H9 (cell line): Measurements from ENCODE around the gene HERC3. TPM values are rescaled to one million over a fixed set of nuclear protein-coding genes. Genes with fewer than 3 reads are reported as not detected.

Experiments
- DNase-seq: peaks from one replicate; pipeline ENCODE4 v3.0.0-alpha.2; 2017
- H2AFZ ChIP-seq: one replicate; pipeline ENCODE4 v1.6.1; 2013; ENCODE audit warnings: mild to moderate bottlenecking, low read length, control low read depth, moderate library complexity
- H2AK5ac ChIP-seq: 2 replicates; pipeline ENCODE4 v1.6.1; 2013; ENCODE audit warnings: low read length, control low read depth, mixed read lengths; ENCODE audit not compliant: insufficient read length
- H2BK120ac ChIP-seq: one replicate; pipeline ENCODE4 v1.6.1; 2013; ENCODE audit warnings: low read depth, mild to moderate bottlenecking, low read length, control low read depth, inconsistent platforms; ENCODE audit not compliant: poor library complexity, severe bottlenecking
- H2BK12ac ChIP-seq: 2 replicates; pipeline ENCODE4 v1.6.1; 2013; ENCODE audit warnings: low read length, control low read depth, mixed read lengths, low read depth; ENCODE audit not compliant: insufficient read length
- H2BK15ac ChIP-seq: 2 replicates; pipeline ENCODE4 v1.6.1; 2013; ENCODE audit warnings: low read depth, low read length, control low read depth
- H2BK20ac ChIP-seq: one replicate; pipeline ENCODE4 v1.6.1; 2013; ENCODE audit warnings: low read depth, mild to moderate bottlenecking, low read length, control low read depth, inconsistent platforms; ENCODE audit not compliant: poor library complexity, severe bottlenecking
- H2BK5ac ChIP-seq: 2 replicates; pipeline ENCODE4 v1.6.1; 2013; ENCODE audit warnings: low read length, control low read depth, mixed read lengths; ENCODE audit not compliant: insufficient read length
- H3K14ac ChIP-seq: 2 replicates; pipeline ENCODE4 v1.6.1; 2013; ENCODE audit warnings: low read length, control low read depth; ENCODE audit not compliant: insufficient read depth
- H3K18ac ChIP-seq: 2 replicates; pipeline ENCODE4 v1.6.1; 2013; ENCODE audit warnings: low read depth, mild to moderate bottlenecking, mixed read lengths, low read length, control low read depth; ENCODE audit not compliant: insufficient read length
- H3K23ac ChIP-seq: 2 replicates; pipeline ENCODE4 v1.6.1; 2013; ENCODE audit warnings: low read length, control low read depth, mixed read lengths, low read depth; ENCODE audit not compliant: insufficient read length
- H3K23me2 ChIP-seq: 2 replicates; pipeline ENCODE4 v1.6.1; 2013; ENCODE audit warnings: low read depth, mild to moderate bottlenecking, mixed read lengths, low read length, control low read depth; ENCODE audit not compliant: insufficient read length, poor library complexity, severe bottlenecking
- H3K27ac ChIP-seq: 2 replicates; pipeline ENCODE4 v1.5.1; 2013; ENCODE audit warnings: low read length, control low read depth, mixed read lengths, low read depth; ENCODE audit not compliant: insufficient read length
- H3K27me3 ChIP-seq: 2 replicates; pipeline ENCODE4 v1.6.1; 2013; ENCODE audit warnings: low read length, control low read depth, inconsistent platforms; ENCODE audit not compliant: insufficient read depth
- H3K4ac ChIP-seq: 2 replicates; pipeline ENCODE4 v1.6.1; 2013; ENCODE audit warnings: low read depth, mild to moderate bottlenecking, control low read depth, inconsistent platforms, low read length, moderate library complexity
- H3K4me1 ChIP-seq: 2 replicates; pipeline ENCODE4 v1.6.1; 2013; ENCODE audit warnings: low read length, control low read depth, inconsistent platforms; ENCODE audit not compliant: insufficient read depth
- H3K4me2 ChIP-seq: 2 replicates; pipeline ENCODE4 v1.6.1; 2013; ENCODE audit warnings: low read length, control low read depth, mixed read lengths; ENCODE audit not compliant: insufficient read length, insufficient read depth
- H3K56ac ChIP-seq: 2 replicates; pipeline ENCODE4 v1.6.1; 2013; ENCODE audit warnings: low read depth, mild to moderate bottlenecking, mixed read lengths, low read length, control low read depth; ENCODE audit not compliant: insufficient read length
- H3K79me1 ChIP-seq: 2 replicates; pipeline ENCODE4 v1.6.1; 2013; ENCODE audit warnings: low read depth, mild to moderate bottlenecking, moderate library complexity, low read length, control low read depth, inconsistent platforms; ENCODE audit not compliant: insufficient read depth, poor library complexity, severe bottlenecking
- H3K79me2 ChIP-seq: 2 replicates; pipeline ENCODE4 v1.6.1; 2013; ENCODE audit warnings: low read length, control low read depth, inconsistent platforms; ENCODE audit not compliant: insufficient read depth
- H3K9ac ChIP-seq: 2 replicates; pipeline ENCODE4 v1.6.1; 2013; ENCODE audit warnings: low read length, control low read depth, mixed read lengths; ENCODE audit not compliant: insufficient read length; ENCODE audit errors: extremely low read depth
- H3K9me3 ChIP-seq: one replicate; pipeline ENCODE4 v1.6.1; 2013; ENCODE audit warnings: low read depth, low read length, inconsistent platforms; ENCODE audit not compliant: control insufficient read depth
- H3T11ph ChIP-seq: one replicate; pipeline ENCODE4 v1.6.1; 2013; ENCODE audit warnings: mild to moderate bottlenecking, low read length, control low read depth, inconsistent platforms
- H4K20me1 ChIP-seq: one replicate; pipeline ENCODE4 v1.6.1; 2013; ENCODE audit not compliant: control insufficient read depth, insufficient read length, insufficient read depth
- H4K5ac ChIP-seq: 2 replicates; pipeline ENCODE4 v1.6.1; 2013; ENCODE audit warnings: low read depth, mild to moderate bottlenecking, mixed read lengths, low read length, control low read depth; ENCODE audit not compliant: insufficient read length
- H4K8ac ChIP-seq: replicated peaks from 2 replicates; pipeline ENCODE4 v1.6.1; 2013; ENCODE audit warnings: low read length, control low read depth, mixed read lengths, low read depth; ENCODE audit not compliant: insufficient read length
- H4K91ac ChIP-seq: 2 replicates; pipeline ENCODE4 v1.6.1; 2013; ENCODE audit warnings: low read depth, mild to moderate bottlenecking, moderate library complexity, mixed read lengths, low read length, control low read depth; ENCODE audit not compliant: insufficient read length
- H3K27ac Mint-ChIP-seq, 3 experiments: 2 replicates in 2 of 3; 3 replicates in 1 of 3; pipeline ENCODE4 v1.8.0; 2020 to 2021; ENCODE audit warnings: mixed read lengths in 3 of 3, mild to moderate bottlenecking in 1 of 3, moderate library complexity in 1 of 3
- H3K27me3 Mint-ChIP-seq: 2 replicates; pipeline ENCODE4 v1.8.0; 2021; ENCODE audit warnings: low read depth, mild to moderate bottlenecking, moderate library complexity, mixed read lengths
- H3K36me3 Mint-ChIP-seq, 3 experiments: 2 replicates in 2 of 3; 3 replicates in 1 of 3; pipeline ENCODE4 v1.8.0; 2020 to 2021; ENCODE audit warnings: low read depth in 3 of 3, mixed read lengths in 3 of 3; ENCODE audit not compliant: insufficient read depth in 1 of 3
- H3K4me1 Mint-ChIP-seq, 2 experiments: 2 replicates each; pipeline ENCODE4 v1.8.0; 2020; ENCODE audit warnings: mixed read lengths in 2 of 2
- H3K4me3 Mint-ChIP-seq, 2 experiments: 2 replicates in 1 of 2; 3 replicates in 1 of 2; pipeline ENCODE4 v1.8.0; 2020 to 2021; ENCODE audit warnings: mild to moderate bottlenecking in 2 of 2, mixed read lengths in 2 of 2, moderate library complexity in 1 of 2
- H3K9me3 Mint-ChIP-seq, 2 experiments: 2 replicates in 1 of 2; 3 replicates in 1 of 2; pipeline ENCODE4 v1.8.0; 2020; ENCODE audit warnings: mild to moderate bottlenecking in 2 of 2, mixed read lengths in 2 of 2, moderate library complexity in 1 of 2
- WGBS: extraction: QIAGEN DNeasy Blood & Tissue Kit; methylation state at CpG from one replicate; pipeline ENCODE4 v1.1.7; 2013; ENCODE audit warnings: missing lambda C conversion rate, low lambda C conversion rate, mixed read lengths; ENCODE audit not compliant: insufficient read length; ENCODE audit errors: extremely low coverage; 5-methylcytosine and 5-hydroxymethylcytosine counted together
- total RNA-seq: library from RNA; stranded (reverse); gene quantifications from 2 replicates; pipeline ENCODE4 v1.2.1, GENCODE V29; 2021
- TF ChIP-seq, protein P1 (sequence below): fragments of 200-600 bp; sonication (generic); conservative IDR thresholded peaks from 3 replicates; pipeline ENCODE4 v1.8.0; 2021; ENCODE audit warnings: antibody characterized with exemption, mild to moderate bottlenecking

Gene HERC3
- total RNA-seq, 1 experiment from 2014 or later: 2.9 TPM

DNA sequence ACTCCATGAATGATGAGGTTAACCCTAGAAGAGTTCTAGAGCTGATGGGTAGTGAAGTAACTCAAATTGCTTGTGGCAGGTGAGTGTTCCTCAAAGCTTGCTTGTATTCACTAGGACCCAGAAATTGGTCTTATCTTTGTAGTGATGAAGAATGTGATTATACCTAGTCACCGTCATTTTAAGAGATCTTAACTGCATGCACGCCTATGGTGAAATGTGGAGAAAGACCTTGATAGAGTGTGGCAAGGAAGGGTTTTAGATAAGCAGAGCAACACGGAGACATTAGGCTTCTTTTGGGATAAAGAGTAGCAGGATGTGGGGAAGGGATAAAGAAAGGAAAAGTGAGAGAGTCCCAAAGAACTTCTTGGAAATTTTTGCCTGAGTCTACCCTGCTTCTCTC is 62.9 kb downstream of the HERC3 start:
- H4K20me1 ChIP-seq: no peaks in the 10 kb centered on the region
- H3K79me2 ChIP-seq: no peaks in the 10 kb centered on the region
- no peaks in the 10 kb centered on the region for H3K79me1 ChIP-seq
- no peak overlapping the region for H2BK15ac ChIP-seq
- TF ChIP-seq, protein P1, sequence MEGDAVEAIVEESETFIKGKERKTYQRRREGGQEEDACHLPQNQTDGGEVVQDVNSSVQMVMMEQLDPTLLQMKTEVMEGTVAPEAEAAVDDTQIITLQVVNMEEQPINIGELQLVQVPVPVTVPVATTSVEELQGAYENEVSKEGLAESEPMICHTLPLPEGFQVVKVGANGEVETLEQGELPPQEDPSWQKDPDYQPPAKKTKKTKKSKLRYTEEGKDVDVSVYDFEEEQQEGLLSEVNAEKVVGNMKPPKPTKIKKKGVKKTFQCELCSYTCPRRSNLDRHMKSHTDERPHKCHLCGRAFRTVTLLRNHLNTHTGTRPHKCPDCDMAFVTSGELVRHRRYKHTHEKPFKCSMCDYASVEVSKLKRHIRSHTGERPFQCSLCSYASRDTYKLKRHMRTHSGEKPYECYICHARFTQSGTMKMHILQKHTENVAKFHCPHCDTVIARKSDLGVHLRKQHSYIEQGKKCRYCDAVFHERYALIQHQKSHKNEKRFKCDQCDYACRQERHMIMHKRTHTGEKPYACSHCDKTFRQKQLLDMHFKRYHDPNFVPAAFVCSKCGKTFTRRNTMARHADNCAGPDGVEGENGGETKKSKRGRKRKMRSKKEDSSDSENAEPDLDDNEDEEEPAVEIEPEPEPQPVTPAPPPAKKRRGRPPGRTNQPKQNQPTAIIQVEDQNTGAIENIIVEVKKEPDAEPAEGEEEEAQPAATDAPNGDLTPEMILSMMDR: no peak
- no peaks in the 10 kb centered on the region for H3K27me3 ChIP-seq
- H4K8ac ChIP-seq: no peak overlapping the region
- no peak overlapping the region for H3K4ac ChIP-seq
- H3K18ac ChIP-seq: no peak overlapping the region
- no peak overlapping the region for H2BK120ac ChIP-seq
- H3K9me3 ChIP-seq: no peaks in the 10 kb centered on the region
- Mint-ChIP-seq H3K27me3 (no peaks in the 10 kb centered on the region), H3K4me1 (peaks cover 10 to 16% of the 10 kb centered on the region in 2 experiments), H3K9me3 (no peaks in the 10 kb centered on the region), H3K36me3 (peaks cover 0 to 12% (median 6%) of the 10 kb centered on the region in 3 experiments; a peak in 3 of 7 replicates), H3K4me3 (no peak overlapping the region), H3K27ac (peak overlapping the region in 1 of 3 experiments; percentile 20; a peak in 1 of 7 replicates)
- no CpG with 5 or more reads among the region's 3 CpGs for WGBS
- H3K4me2 ChIP-seq: no peak overlapping the region
- H3K23me2 ChIP-seq: no peaks in the 10 kb centered on the region
- H3K4me1 ChIP-seq: no peaks in the 10 kb centered on the region; the same call in 1 of the 2 replicates
- H3K23ac ChIP-seq: no peak overlapping the region
- H2BK20ac ChIP-seq: no peak overlapping the region
- H2BK5ac ChIP-seq: no peak overlapping the region
- DNase-seq: no peak
- no peak overlapping the region for H3K56ac ChIP-seq
- H3K9ac ChIP-seq: no peak overlapping the region
- no peak overlapping the region for H3K14ac ChIP-seq
- no peak overlapping the region for H3K27ac ChIP-seq
- H4K5ac ChIP-seq: no peak overlapping the region
- no peak overlapping the region for H2AK5ac ChIP-seq
- no peak overlapping the region for H4K91ac ChIP-seq
- no peak overlapping the region for H3T11ph ChIP-seq
- no peak overlapping the region for H2AFZ ChIP-seq
- no peak overlapping the region for H2BK12ac ChIP-seq
